ENCODE measurements around the gene IL37. TPM values are rescaled to one million over a fixed set of nuclear protein-coding genes. Genes with fewer than 3 reads are reported as not detected.

Gene IL37, protein sequence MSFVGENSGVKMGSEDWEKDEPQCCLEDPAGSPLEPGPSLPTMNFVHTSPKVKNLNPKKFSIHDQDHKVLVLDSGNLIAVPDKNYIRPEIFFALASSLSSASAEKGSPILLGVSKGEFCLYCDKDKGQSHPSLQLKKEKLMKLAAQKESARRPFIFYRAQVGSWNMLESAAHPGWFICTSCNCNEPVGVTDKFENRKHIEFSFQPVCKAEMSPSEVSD
- total RNA-seq (not detected), polyA plus RNA-seq (under 1 TPM in 1 of 3 donors, not detected in 2; 0.55 TPM)
- long read RNA-seq, donor 1: 0 reads
- long read RNA-seq, donor 2: 0 reads
- long read RNA-seq, donor 3: 0 reads
- long read RNA-seq, donor 4: 0 reads
- long read RNA-seq, donor 5: 0 reads
- long read RNA-seq, donor 6: 0 reads
- long read RNA-seq, donor 7: 0 reads
- long read RNA-seq, donor 8: 0 reads
- long read RNA-seq, donor 9: 0 reads
- long read RNA-seq, donor 10: 0 reads

DNA sequence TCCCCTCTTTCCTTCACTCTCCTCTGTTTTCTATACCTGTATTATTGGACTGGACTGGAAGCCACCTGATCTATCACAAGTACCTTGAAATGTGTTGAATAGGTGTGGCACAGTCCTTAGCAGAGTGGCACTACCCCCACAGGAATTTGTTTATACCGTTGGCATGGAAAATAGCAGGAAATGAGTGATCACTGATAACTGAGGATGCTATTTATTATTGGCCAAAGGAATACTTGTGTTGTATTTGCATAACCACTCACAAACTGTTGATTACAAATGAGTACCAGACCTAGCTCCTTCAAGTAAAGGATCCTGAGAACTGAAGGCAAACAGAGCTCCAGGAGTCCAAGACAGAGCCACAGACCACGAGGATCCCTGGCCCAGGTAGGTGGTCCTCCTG lies at the start of gene IL37:
Gene IL37, plus strand, starts transcription at position 301 of the 400 bp plus-strand sequence. CDS start 1,848 bp downstream, outside the sequence.
- H3K27ac ChIP-seq: no peak within 1 kb of the TSS
- 21 to 29% (median 23%) methylated on average over 2 of the region's 2 CpGs for WGBS, 5 donors
- no peaks in the 10 kb centered on the region for H3K9me3 ChIP-seq
- intact Hi-C loops (cut with DNase I; ENCODE audit: low total_unique reads): no loop called here
- no peak for DNase-seq
- no peaks in the 10 kb centered on the region for H3K36me3 ChIP-seq
- H3K4me3 ChIP-seq: no peak within 1 kb of the TSS
- no peaks in the 10 kb centered on the region for H3K27me3 ChIP-seq
- H3K4me1 ChIP-seq: peaks cover 0 to 4% (median 0%) of the 10 kb centered on the region in 4 donors
- TF ChIP-seq POLR2AphosphoS5 (IDR thresholded peaks at IDR 0.05): no peak
- TF ChIP-seq EP300 (IDR thresholded peaks at IDR 0.05): no peak
- TF ChIP-seq, protein P1, sequence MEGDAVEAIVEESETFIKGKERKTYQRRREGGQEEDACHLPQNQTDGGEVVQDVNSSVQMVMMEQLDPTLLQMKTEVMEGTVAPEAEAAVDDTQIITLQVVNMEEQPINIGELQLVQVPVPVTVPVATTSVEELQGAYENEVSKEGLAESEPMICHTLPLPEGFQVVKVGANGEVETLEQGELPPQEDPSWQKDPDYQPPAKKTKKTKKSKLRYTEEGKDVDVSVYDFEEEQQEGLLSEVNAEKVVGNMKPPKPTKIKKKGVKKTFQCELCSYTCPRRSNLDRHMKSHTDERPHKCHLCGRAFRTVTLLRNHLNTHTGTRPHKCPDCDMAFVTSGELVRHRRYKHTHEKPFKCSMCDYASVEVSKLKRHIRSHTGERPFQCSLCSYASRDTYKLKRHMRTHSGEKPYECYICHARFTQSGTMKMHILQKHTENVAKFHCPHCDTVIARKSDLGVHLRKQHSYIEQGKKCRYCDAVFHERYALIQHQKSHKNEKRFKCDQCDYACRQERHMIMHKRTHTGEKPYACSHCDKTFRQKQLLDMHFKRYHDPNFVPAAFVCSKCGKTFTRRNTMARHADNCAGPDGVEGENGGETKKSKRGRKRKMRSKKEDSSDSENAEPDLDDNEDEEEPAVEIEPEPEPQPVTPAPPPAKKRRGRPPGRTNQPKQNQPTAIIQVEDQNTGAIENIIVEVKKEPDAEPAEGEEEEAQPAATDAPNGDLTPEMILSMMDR (IDR thresholded peaks at IDR 0.05): no peak
- TF ChIP-seq POLR2A (IDR thresholded peaks at IDR 0.05): no peak

DNA sequence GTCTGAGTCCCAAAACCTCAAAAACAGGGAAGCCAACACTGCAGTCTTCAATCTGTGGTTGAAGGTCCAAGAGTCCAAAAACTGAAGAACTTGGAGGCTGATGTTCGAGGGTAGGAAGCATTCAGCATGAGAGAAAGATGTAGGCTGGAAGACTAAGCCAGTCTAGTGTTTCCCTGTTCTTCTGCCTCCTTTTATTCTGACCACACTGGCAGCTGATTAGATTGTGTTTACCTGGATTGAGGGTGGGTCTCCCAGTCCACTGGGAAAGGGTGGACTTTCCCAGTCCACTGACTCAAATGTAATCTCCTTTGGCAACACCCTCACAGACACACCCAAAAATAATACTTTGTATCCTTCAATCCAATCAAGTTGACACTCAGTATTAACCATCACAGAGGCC lies 46.9 kb upstream of the IL37 start:
- TF ChIP-seq POLR2A (IDR thresholded peaks at IDR 0.05) (no peak), POLR2AphosphoS5 (IDR thresholded peaks at IDR 0.05) (peak in 2 of 3 donors; percentile 66 to 69), EP300 (IDR thresholded peaks at IDR 0.05) (no peak)
- TF ChIP-seq, protein P1 (IDR thresholded peaks at IDR 0.05): no peak
- peak overlapping the region in 1 of 4 donors; percentile 19 for H3K4me3 ChIP-seq
- H3K36me3 ChIP-seq: no peaks in the 10 kb centered on the region
- intact Hi-C loops (cut with DNase I; ENCODE audit: low total_unique reads): no loop called here
- H3K27ac ChIP-seq: no peak overlapping the region
- 80 to 100% (median 83%) methylated on average over 1 of the region's 1 CpG for WGBS, 5 donors
- H3K4me1 ChIP-seq: peaks cover 0 to 22% (median 3%) of the 10 kb centered on the region in 4 donors
- no peaks in the 10 kb centered on the region for H3K27me3 ChIP-seq
- peaks cover 0 to 14% (median 5%) of the 10 kb centered on the region in 4 donors for H3K9me3 ChIP-seq
- no peak for DNase-seq

DNA sequence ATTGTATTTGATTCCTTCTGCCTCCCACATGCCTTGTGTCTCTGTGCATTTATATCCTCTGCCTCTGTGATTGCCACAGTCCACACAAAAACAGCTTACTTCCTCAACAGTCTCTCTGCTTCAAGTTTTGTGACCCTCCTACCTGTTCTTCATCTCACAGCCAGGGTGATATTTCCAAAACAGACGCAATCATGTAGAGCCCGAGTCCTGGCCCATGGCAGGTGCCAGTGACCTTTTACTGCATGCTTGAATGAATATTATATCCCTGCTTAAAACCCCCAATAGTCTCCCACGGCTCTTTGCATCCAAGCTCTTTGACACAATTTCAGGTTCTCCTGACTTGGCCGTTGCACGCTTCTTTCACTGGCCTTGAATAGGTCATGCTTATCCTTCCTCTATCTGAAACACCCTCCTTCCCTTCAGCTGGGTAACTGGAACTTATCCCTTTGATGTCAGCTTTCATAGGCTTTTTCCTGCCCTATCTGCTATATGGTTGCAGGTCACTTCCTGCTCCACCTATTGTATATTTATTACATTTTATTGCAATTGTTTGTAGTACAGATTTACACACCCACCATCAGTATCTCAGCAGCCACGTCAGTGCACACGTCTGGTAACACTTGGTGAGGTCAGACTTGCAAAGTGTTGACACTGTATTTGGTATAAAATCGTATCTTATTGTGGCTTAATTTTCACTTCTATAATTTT lies 44.7 kb upstream of the IL37 start:
- H3K27me3 ChIP-seq: no peaks in the 10 kb centered on the region
- TF ChIP-seq POLR2A (IDR thresholded peaks at IDR 0.05): no peak
- peak in 2 of 3 donors; percentile 62 to 65 for TF ChIP-seq POLR2AphosphoS5 (IDR thresholded peaks at IDR 0.05)
- TF ChIP-seq, protein P1 (IDR thresholded peaks at IDR 0.05): no peak
- TF ChIP-seq EP300 (IDR thresholded peaks at IDR 0.05): no peak
- no peak for DNase-seq
- intact Hi-C loops (cut with DNase I; ENCODE audit: low total_unique reads): no loop called here
- peaks cover 8 to 41% (median 20%) of the 10 kb centered on the region in 4 donors for H3K4me1 ChIP-seq
- no peaks in the 10 kb centered on the region for H3K36me3 ChIP-seq
- WGBS, 5 donors: 61 to 70% (median 67%) methylated on average over 8 of the region's 8 CpGs
- no peaks in the 10 kb centered on the region for H3K9me3 ChIP-seq
- peak overlapping the region in 1 of 5 donors; percentile 7 for H3K27ac ChIP-seq
- no peak overlapping the region for H3K4me3 ChIP-seq
